ENCODE data around the gene CAMSAP1.

Gene CAMSAP1

GRCh38 chr9:135830496-135830895 is 76.8 kb downstream of the CAMSAP1 start:
- Histone ChIP-seq H2AFZ (ENCODE audit: low read length) (no peak overlapping the region), H3K27ac (replicated peaks; ENCODE audit: low read length) (no peak overlapping the region), H2BK12ac (ENCODE audit: low read length) (no peak overlapping the region), H3K4me3 (ENCODE audit: low read length in 2 of 2) (no peak overlapping the region), H3K14ac (ENCODE audit: low read length) (no peak overlapping the region), H4K8ac (ENCODE audit: low read depth, low read length) (no peak overlapping the region), H3K4me2 (ENCODE audit: insufficient read depth, low read length, poor library complexity, severe bottlenecking) (no peak overlapping the region), H3K9ac (ENCODE audit: low read depth, low read length, poor library complexity) (no peak overlapping the region), H3K36me3 (replicated peaks in 1 of 2; ENCODE audit: control insufficient read depth in 2 of 2, insufficient read depth in 2 of 2, low read length in 2 of 2) (peaks cover 12 to 70% of the 10 kb centered on the region in 2 donors), H3K79me1 (ENCODE audit: low read depth, low read length) (peaks cover 24% of the 10 kb centered on the region), H3K9me3 (replicated peaks in 1 of 2; ENCODE audit: control insufficient read depth in 2 of 2, insufficient read depth in 1 of 2, low read depth in 1 of 2, low read length in 2 of 2) (peaks cover 0 to 16% of the 10 kb centered on the region in 2 donors), H2BK120ac (ENCODE audit: low read depth, low read length) (no peak overlapping the region), H2BK5ac (ENCODE audit: low read length) (no peak overlapping the region), H2AK5ac (ENCODE audit: low read depth, low read length) (no peak overlapping the region), H4K91ac (ENCODE audit: low read depth, low read length, poor library complexity) (no peak overlapping the region), H3K27me3 (ENCODE audit: control insufficient read depth in 3 of 3, insufficient read depth in 3 of 3, low read depth in 1 of 3, low read length in 3 of 3) (no peaks in the 10 kb centered on the region), H2BK15ac (ENCODE audit: low read length) (no peak overlapping the region), H3K4ac (ENCODE audit: low read length) (no peak overlapping the region), H3K23ac (ENCODE audit: low read depth, low read length, poor library complexity) (no peak overlapping the region), H3K18ac (ENCODE audit: low read length) (no peak overlapping the region), H3K4me1 (ENCODE audit: control insufficient read depth in 2 of 2, insufficient read depth in 1 of 2, low read depth in 1 of 2, low read length in 2 of 2) (no peaks in the 10 kb centered on the region)
- WGBS, 2 donors (ENCODE audit: extremely low coverage in 2 of 2, insufficient read length in 2 of 2, insufficient replicate concordance in 1 of 2): no CpG with 5 or more reads among the region's 1 CpG
- DNase-seq (ENCODE audit: low spot score): no peak

GRCh38 chr9:135828656-135829055 is 78.7 kb downstream of the CAMSAP1 start:
- Histone ChIP-seq H3K9ac (ENCODE audit: low read depth, low read length, poor library complexity) (no peak overlapping the region), H2BK12ac (ENCODE audit: low read length) (no peak overlapping the region), H3K27me3 (ENCODE audit: control insufficient read depth in 3 of 3, insufficient read depth in 3 of 3, low read depth in 1 of 3, low read length in 3 of 3) (no peaks in the 10 kb centered on the region), H2BK5ac (ENCODE audit: low read length) (no peak overlapping the region), H3K4me1 (ENCODE audit: control insufficient read depth in 2 of 2, insufficient read depth in 1 of 2, low read depth in 1 of 2, low read length in 2 of 2) (no peaks in the 10 kb centered on the region), H3K4me2 (ENCODE audit: insufficient read depth, low read length, poor library complexity, severe bottlenecking) (no peak overlapping the region), H3K4ac (ENCODE audit: low read length) (no peak overlapping the region), H3K18ac (ENCODE audit: low read length) (no peak overlapping the region), H4K8ac (ENCODE audit: low read depth, low read length) (no peak overlapping the region), H3K36me3 (replicated peaks in 1 of 2; ENCODE audit: control insufficient read depth in 2 of 2, insufficient read depth in 2 of 2, low read length in 2 of 2) (peaks cover 13 to 70% of the 10 kb centered on the region in 2 donors), H2AK5ac (ENCODE audit: low read depth, low read length) (no peak overlapping the region), H3K14ac (ENCODE audit: low read length) (no peak overlapping the region), H3K79me1 (ENCODE audit: low read depth, low read length) (peaks cover 22% of the 10 kb centered on the region), H4K91ac (ENCODE audit: low read depth, low read length, poor library complexity) (no peak overlapping the region), H3K9me3 (replicated peaks in 1 of 2; ENCODE audit: control insufficient read depth in 2 of 2, insufficient read depth in 1 of 2, low read depth in 1 of 2, low read length in 2 of 2) (peaks cover 0 to 13% of the 10 kb centered on the region in 2 donors), H3K27ac (replicated peaks; ENCODE audit: low read length) (no peak overlapping the region), H2AFZ (ENCODE audit: low read length) (no peak overlapping the region), H2BK120ac (ENCODE audit: low read depth, low read length) (no peak overlapping the region), H3K4me3 (ENCODE audit: low read length in 2 of 2) (no peak overlapping the region), H3K23ac (ENCODE audit: low read depth, low read length, poor library complexity) (no peak overlapping the region), H2BK15ac (ENCODE audit: low read length) (no peak overlapping the region)
- no peak for DNase-seq (ENCODE audit: low spot score)
- no CpG with 5 or more reads among the region's 5 CpGs for WGBS, 2 donors (ENCODE audit: extremely low coverage in 2 of 2, insufficient read length in 2 of 2, insufficient replicate concordance in 1 of 2)

- no CpG with 5 or more reads among the region's 13 CpGs for WGBS, 2 donors (ENCODE audit: extremely low coverage in 2 of 2, insufficient read length in 2 of 2, insufficient replicate concordance in 1 of 2)
- Histone ChIP-seq H3K9ac (ENCODE audit: low read depth, low read length, poor library complexity) (peak overlapping the region; percentile 3), H2BK15ac (ENCODE audit: low read length) (no peak overlapping the region), H3K36me3 (replicated peaks in 1 of 2; ENCODE audit: control insufficient read depth in 2 of 2, insufficient read depth in 2 of 2, low read length in 2 of 2) (peaks cover 18 to 72% of the 10 kb centered on the region in 2 donors), H3K18ac (ENCODE audit: low read length) (no peak overlapping the region), H2AFZ (ENCODE audit: low read length) (no peak overlapping the region), H4K91ac (ENCODE audit: low read depth, low read length, poor library complexity) (no peak overlapping the region), H3K23ac (ENCODE audit: low read depth, low read length, poor library complexity) (no peak overlapping the region), H3K4me1 (ENCODE audit: control insufficient read depth in 2 of 2, insufficient read depth in 1 of 2, low read depth in 1 of 2, low read length in 2 of 2) (no peaks in the 10 kb centered on the region), H2BK120ac (ENCODE audit: low read depth, low read length) (no peak overlapping the region), H3K4me2 (ENCODE audit: insufficient read depth, low read length, poor library complexity, severe bottlenecking) (no peak overlapping the region), H2BK12ac (ENCODE audit: low read length) (peak overlapping the region; percentile 4), H3K4me3 (ENCODE audit: low read length in 2 of 2) (no peak overlapping the region), H3K4ac (ENCODE audit: low read length) (no peak overlapping the region), H3K27ac (replicated peaks; ENCODE audit: low read length) (no peak overlapping the region), H3K14ac (ENCODE audit: low read length) (no peak overlapping the region), H2BK5ac (ENCODE audit: low read length) (no peak overlapping the region), H3K79me1 (ENCODE audit: low read depth, low read length) (peaks cover 22% of the 10 kb centered on the region), H2AK5ac (ENCODE audit: low read depth, low read length) (peak overlapping the region; percentile 35), H4K8ac (ENCODE audit: low read depth, low read length) (no peak overlapping the region), H3K27me3 (ENCODE audit: control insufficient read depth in 3 of 3, insufficient read depth in 3 of 3, low read depth in 1 of 3, low read length in 3 of 3) (no peaks in the 10 kb centered on the region), H3K9me3 (replicated peaks in 1 of 2; ENCODE audit: control insufficient read depth in 2 of 2, insufficient read depth in 1 of 2, low read depth in 1 of 2, low read length in 2 of 2) (peaks cover 0 to 13% of the 10 kb centered on the region in 2 donors)
- DNase-seq (ENCODE audit: low spot score): no peak
These were observed 79.3 kb downstream of the CAMSAP1 start for GRCh38 chr9:135827866-135828580.

GRCh38 chr9:135827301-135827700 is 80.0 kb downstream of the CAMSAP1 start:
- no CpG with 5 or more reads among the region's 12 CpGs for WGBS, 2 donors (ENCODE audit: extremely low coverage in 2 of 2, insufficient read length in 2 of 2, insufficient replicate concordance in 1 of 2)
- Histone ChIP-seq H2AK5ac (ENCODE audit: low read depth, low read length) (no peak overlapping the region), H3K14ac (ENCODE audit: low read length) (no peak overlapping the region), H4K8ac (ENCODE audit: low read depth, low read length) (no peak overlapping the region), H2BK15ac (ENCODE audit: low read length) (no peak overlapping the region), H2AFZ (ENCODE audit: low read length) (no peak overlapping the region), H2BK120ac (ENCODE audit: low read depth, low read length) (no peak overlapping the region), H3K4me1 (ENCODE audit: control insufficient read depth in 2 of 2, insufficient read depth in 1 of 2, low read depth in 1 of 2, low read length in 2 of 2) (no peaks in the 10 kb centered on the region), H3K27me3 (ENCODE audit: control insufficient read depth in 3 of 3, insufficient read depth in 3 of 3, low read depth in 1 of 3, low read length in 3 of 3) (no peaks in the 10 kb centered on the region), H2BK12ac (ENCODE audit: low read length) (no peak overlapping the region), H4K91ac (ENCODE audit: low read depth, low read length, poor library complexity) (no peak overlapping the region), H3K4me2 (ENCODE audit: insufficient read depth, low read length, poor library complexity, severe bottlenecking) (no peak overlapping the region), H3K27ac (replicated peaks; ENCODE audit: low read length) (no peak overlapping the region), H3K4ac (ENCODE audit: low read length) (no peak overlapping the region), H3K9ac (ENCODE audit: low read depth, low read length, poor library complexity) (no peak overlapping the region), H2BK5ac (ENCODE audit: low read length) (no peak overlapping the region), H3K79me1 (ENCODE audit: low read depth, low read length) (peaks cover 22% of the 10 kb centered on the region), H3K9me3 (replicated peaks in 1 of 2; ENCODE audit: control insufficient read depth in 2 of 2, insufficient read depth in 1 of 2, low read depth in 1 of 2, low read length in 2 of 2) (peaks cover 0 to 13% of the 10 kb centered on the region in 2 donors), H3K18ac (ENCODE audit: low read length) (no peak overlapping the region), H3K4me3 (ENCODE audit: low read length in 2 of 2) (no peak overlapping the region), H3K36me3 (replicated peaks in 1 of 2; ENCODE audit: control insufficient read depth in 2 of 2, insufficient read depth in 2 of 2, low read length in 2 of 2) (peaks cover 25 to 79% of the 10 kb centered on the region in 2 donors), H3K23ac (ENCODE audit: low read depth, low read length, poor library complexity) (no peak overlapping the region)
- DNase-seq (ENCODE audit: low spot score): no peak
